Astrocyte of the cerebellum (primary cell): ENCODE measurements around the gene SNAI3.

Experiments
- DNase-seq: peaks from one replicate; pipeline ENCODE4 v3.0.0-alpha.2; 2011; ENCODE audit warnings: low read depth
- H3K4me3 ChIP-seq: 2 replicates; pipeline ENCODE4 v1.5.1; 2011; ENCODE audit warnings: mild to moderate bottlenecking, low read depth, low read length, moderate library complexity
- in situ Hi-C: cut with HindIII; loops from 2 replicates; pipeline ENCODE4 v1.10.0; 2017; ENCODE audit warnings: low sequenced_read_pairs
- TF ChIP-seq, protein P1 (sequence below): IDR thresholded peaks from 2 replicates; pipeline ENCODE4 v1.5.1; 2012; ENCODE audit warnings: low read length, low read depth, moderate library complexity, mild to moderate bottlenecking; ENCODE audit errors: missing control alignments

The SNAI3 gene

GRCh38 chr16:88700322-88700635 is 14.0 kb upstream of the SNAI3 start:
- in situ Hi-C loops = no loop called here
- no peak for DNase-seq
- TF ChIP-seq, protein P1, sequence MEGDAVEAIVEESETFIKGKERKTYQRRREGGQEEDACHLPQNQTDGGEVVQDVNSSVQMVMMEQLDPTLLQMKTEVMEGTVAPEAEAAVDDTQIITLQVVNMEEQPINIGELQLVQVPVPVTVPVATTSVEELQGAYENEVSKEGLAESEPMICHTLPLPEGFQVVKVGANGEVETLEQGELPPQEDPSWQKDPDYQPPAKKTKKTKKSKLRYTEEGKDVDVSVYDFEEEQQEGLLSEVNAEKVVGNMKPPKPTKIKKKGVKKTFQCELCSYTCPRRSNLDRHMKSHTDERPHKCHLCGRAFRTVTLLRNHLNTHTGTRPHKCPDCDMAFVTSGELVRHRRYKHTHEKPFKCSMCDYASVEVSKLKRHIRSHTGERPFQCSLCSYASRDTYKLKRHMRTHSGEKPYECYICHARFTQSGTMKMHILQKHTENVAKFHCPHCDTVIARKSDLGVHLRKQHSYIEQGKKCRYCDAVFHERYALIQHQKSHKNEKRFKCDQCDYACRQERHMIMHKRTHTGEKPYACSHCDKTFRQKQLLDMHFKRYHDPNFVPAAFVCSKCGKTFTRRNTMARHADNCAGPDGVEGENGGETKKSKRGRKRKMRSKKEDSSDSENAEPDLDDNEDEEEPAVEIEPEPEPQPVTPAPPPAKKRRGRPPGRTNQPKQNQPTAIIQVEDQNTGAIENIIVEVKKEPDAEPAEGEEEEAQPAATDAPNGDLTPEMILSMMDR = no peak
- H3K4me3 ChIP-seq = no peak overlapping the region

DNA sequence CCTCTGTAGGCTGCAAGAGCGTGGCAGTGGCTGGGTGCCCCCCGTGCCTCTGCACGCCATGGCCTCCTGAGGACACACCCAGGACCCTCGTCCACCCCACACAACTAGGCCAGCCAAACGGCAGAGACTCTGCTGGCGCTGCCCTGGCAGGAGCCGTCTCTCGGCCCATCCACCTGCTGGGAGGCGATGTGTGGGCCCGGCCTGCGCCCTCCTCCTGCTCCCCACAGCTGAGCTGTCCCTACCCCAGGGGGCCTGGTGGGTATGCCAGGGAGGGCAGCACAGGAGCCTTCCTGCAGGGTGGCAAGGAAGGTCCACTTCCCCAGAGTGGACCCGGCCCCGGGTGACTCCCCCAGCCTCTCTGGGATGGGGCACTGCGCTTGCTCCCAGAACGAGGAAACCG is 12.9 kb upstream of the SNAI3 start:
- TF ChIP-seq, protein P1 = no peak
- DNase-seq = no peak
- in situ Hi-C loops = no loop called here
- H3K4me3 ChIP-seq = no peak overlapping the region

- in situ Hi-C loops = no loop called here
- no peak for DNase-seq
- TF ChIP-seq, protein P1 = no peak
- H3K4me3 ChIP-seq = no peak overlapping the region
These were observed 12.3 kb upstream of the SNAI3 start for GRCh38 chr16:88698646-88699045.

DNA sequence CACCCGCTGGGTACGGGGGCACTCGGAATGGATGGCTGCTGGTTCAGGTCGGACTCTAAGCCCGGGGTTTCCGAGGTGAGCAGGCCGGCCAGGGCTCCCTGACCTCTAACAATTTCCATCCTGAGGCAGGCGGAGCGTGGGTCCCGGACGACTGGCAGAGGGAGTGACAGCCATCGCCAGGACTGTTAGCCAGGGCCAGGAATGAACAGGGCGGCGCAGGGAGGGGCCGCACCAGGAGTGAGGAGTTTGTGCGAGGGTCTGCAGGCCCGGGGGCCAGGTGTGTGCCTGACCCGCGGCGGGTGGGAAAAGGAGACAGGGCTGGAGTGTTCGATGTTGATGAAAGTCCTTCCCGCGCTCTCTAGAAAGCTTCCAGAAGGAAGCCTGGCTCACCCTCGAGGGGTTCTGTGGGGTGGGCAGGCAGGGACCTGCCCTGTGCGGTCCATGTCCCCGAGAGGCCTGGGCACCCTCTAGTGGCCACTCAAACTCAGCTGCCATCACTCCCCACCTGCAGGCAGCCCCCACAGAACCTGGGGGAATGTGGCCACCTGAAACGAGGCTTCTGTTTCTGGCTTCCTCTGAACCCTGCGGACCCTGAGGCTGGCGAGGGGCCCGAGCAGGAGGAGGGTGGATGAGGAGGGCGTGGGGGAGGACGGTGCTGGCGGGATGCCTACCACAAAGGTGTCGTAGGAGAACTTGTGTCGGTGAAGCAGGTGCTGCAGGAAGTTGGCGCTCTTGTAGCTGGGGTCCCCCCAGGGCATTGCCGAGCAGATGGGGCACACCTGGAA is 11.7 kb upstream of the SNAI3 start:
- TF ChIP-seq, protein P1 = peak; percentile 47
- no peak for DNase-seq
- in situ Hi-C loops = no loop called here
- H3K4me3 ChIP-seq = no peak overlapping the region

GRCh38 chr16:88697116-88697830 is 11.0 kb upstream of the SNAI3 start:
- H3K4me3 ChIP-seq = no peak overlapping the region
- no peak for DNase-seq
- TF ChIP-seq, protein P1 = no peak
- in situ Hi-C loops = no loop called here

GRCh38 chr16:88696441-88696840 is 10.1 kb upstream of the SNAI3 start:
- H3K4me3 ChIP-seq = no peak overlapping the region
- TF ChIP-seq, protein P1 = no peak
- no peak for DNase-seq
- in situ Hi-C loops = no loop called here
